ENCODE data around the gene AMER3. TPM values are rescaled to one million over a fixed set of nuclear protein-coding genes. Genes with fewer than 3 reads are reported as not detected.
A peak's percentile ranks its signal among the peaks of the same experiment; 100 is the strongest.

AMER3 gene
- total RNA-seq, 4 donors from 2014 or later = not detected

DNA sequence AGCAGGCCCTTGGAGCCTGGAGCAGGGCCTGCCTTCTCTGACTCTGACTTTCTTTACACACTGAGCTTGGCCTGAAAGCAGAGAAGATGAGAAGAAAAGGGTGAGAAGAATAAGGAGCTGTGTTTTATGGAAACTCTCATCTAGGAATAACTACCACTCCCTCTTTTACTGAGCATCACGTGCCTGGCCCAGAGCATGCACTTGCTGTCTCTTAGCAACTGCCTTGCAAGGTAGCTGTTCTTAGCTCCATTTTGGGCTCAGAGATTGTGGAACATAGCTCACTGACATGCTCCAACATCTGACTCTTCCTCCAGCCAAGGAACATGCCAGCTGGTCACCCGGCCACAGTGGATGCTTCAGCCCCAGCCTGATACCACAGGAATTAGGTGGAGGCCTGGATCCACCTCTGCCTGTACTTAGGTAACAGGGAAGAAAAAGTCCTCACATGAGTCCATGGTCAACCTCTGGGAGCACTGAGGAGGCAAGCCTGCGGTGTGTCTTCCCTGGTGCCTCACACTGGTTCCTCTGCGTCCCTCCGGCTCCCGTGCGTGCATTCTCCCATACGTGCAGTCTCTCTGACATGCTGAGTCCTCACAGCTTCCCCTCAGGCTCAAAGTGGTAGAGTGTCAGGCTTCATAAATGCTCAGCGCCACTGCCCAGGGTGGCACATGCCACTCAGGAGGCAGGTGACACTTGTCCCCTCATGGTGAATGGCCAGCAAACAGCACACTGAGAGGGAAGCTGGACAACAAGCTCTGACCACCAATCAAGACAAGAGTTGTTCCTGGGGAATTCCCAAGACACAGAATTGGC lies 35.7 kb downstream of the AMER3 start:
- TF ChIP-seq POLR2A (IDR thresholded peaks at IDR 0.05) = no peak
- TF ChIP-seq CTCF (IDR thresholded peaks at IDR 0.05) = no peak
- intact Hi-C loops (cut with DNase I; ENCODE audit: low total_unique reads) = no loop called here
- 82 to 85% methylated on average over 9 of the region's 9 CpGs for WGBS, 2 donors
- no peak overlapping the region for H3K4me3 ChIP-seq (ENCODE audit: low read depth, poor library complexity, severe bottlenecking)
- DNase-seq (ENCODE audit: low spot score in 2 of 2) = peak in 1 of 2 donors; percentile 73

DNA sequence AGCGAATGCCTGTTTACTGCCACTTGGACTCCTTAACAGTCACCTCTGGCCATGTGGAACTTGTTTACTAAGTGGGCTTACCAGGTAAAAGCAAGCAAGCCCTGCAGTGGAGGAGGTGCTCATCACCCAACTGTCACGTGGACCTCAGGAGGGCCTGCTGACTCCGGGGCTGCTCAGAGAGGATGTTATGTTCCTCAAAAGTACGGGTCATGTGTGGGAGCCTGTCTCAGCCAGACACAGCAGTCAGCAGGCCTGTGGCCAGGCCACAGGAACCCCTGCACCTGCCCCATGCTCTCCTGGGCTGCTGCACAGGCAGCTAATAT lies 36.2 kb downstream of the AMER3 start:
- no peak overlapping the region for H3K4me3 ChIP-seq (ENCODE audit: low read depth, poor library complexity, severe bottlenecking)
- peak in 1 of 2 donors; percentile 61 for DNase-seq (ENCODE audit: low spot score in 2 of 2)
- WGBS, 2 donors = 41 to 61% methylated on average over 4 of the region's 4 CpGs
- intact Hi-C loops (cut with DNase I; ENCODE audit: low total_unique reads) = no loop called here
- no peak for TF ChIP-seq POLR2A (IDR thresholded peaks at IDR 0.05)
- TF ChIP-seq CTCF (IDR thresholded peaks at IDR 0.05) = no peak

DNA sequence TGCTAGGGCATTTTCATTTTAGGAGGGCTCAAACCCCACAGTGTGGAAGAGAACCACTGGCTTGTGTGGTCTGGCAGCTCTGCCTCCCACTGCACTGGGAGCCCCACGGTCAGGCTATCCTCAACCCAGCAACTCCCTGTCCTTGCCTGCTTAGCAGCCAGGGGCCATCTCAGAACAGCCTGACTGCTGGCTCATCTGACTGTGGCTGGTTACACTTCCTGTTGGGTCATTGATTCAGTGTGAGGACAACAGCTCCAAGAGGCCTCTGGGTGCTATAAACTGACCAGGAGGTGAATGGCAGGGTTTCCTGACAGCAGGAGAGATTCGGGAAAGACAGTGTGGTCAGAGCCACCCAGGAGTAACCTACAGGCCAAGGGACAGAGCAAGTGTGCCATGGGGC lies 40.1 kb downstream of the AMER3 start:
- intact Hi-C loops (cut with DNase I; ENCODE audit: low total_unique reads) = loop anchor here (5.0 kb wide), 1 partner anchor 122 kb away; no protein-coding TSS in a partner anchor
- WGBS, 2 donors = 57 to 68% methylated on average over 2 of the region's 2 CpGs
- TF ChIP-seq POLR2A (IDR thresholded peaks at IDR 0.05) (no peak), CTCF (IDR thresholded peaks at IDR 0.05) (no peak)

GRCh38 chr2:130796290-130796689 lies 41.0 kb downstream of the AMER3 start:
- DNase-seq (ENCODE audit: low spot score in 2 of 2) = no peak
- 69 to 75% methylated on average over 3 of the region's 3 CpGs for WGBS, 2 donors
- H3K4me3 ChIP-seq (ENCODE audit: low read depth, poor library complexity, severe bottlenecking) = no peak overlapping the region
- TF ChIP-seq CTCF (IDR thresholded peaks at IDR 0.05) = no peak
- TF ChIP-seq POLR2A (IDR thresholded peaks at IDR 0.05) = no peak
- intact Hi-C loops (cut with DNase I; ENCODE audit: low total_unique reads) = loop anchor here (5.0 kb wide), 1 partner anchor 121 kb away; no protein-coding TSS in a partner anchor

More for the DNA sequence above, 40.1 kb downstream of the AMER3 start:
- H3K4me3 ChIP-seq (ENCODE audit: low read depth, poor library complexity, severe bottlenecking) = no peak overlapping the region
- DNase-seq (ENCODE audit: low spot score in 2 of 2) = no peak

GRCh38 chr2:130797493-130798435 lies 42.4 kb downstream of the AMER3 start:
- no peak for TF ChIP-seq POLR2A (IDR thresholded peaks at IDR 0.05)
- TF ChIP-seq CTCF (IDR thresholded peaks at IDR 0.05) = peak in 2 of 3 donors; percentile 3 to 68
- peak; percentile 85 to 97 for DNase-seq (ENCODE audit: low spot score in 2 of 2)
- intact Hi-C loops (cut with DNase I; ENCODE audit: low total_unique reads) = loop anchor here (5.0 kb wide), 1 partner anchor 120 kb away; no protein-coding TSS in a partner anchor
- WGBS, 2 donors = 0 to 1% methylated on average over 11 to 33 of the region's 96 CpGs
- peak overlapping the region; percentile 67 for H3K4me3 ChIP-seq (ENCODE audit: low read depth, poor library complexity, severe bottlenecking)

All from lower leg skin (tissue), 4 donors.